Motor neuron (in vitro differentiated cells): ENCODE results near the gene LRMDA. TPM values are rescaled to one million over a fixed set of nuclear protein-coding genes. Genes with fewer than 3 reads are reported as not detected.

Source experiments
- ATAC-seq, 8 experiments: fragments of 200-7000 bp; cut with Tn5 transposase; replicated peaks in 6 of 8; 2 replicates each; pipeline ENCODE4 v1.8.0; 2021; ENCODE audit warnings: mild to moderate bottlenecking in 8 of 8, moderate library complexity in 8 of 8
- H3K27ac ChIP-seq, 2 donors: fragments of 250-450 bp; sonication (Bioruptor Pico); 2 replicates each; pipeline ENCODE4 v1.9.0; 2021; ENCODE audit warnings: antibody characterized with exemption in 2 of 2, mild to moderate bottlenecking in 2 of 2, moderate library complexity in 1 of 2
- H3K4me1 ChIP-seq, 2 donors: fragments of 250-450 bp; sonication (Bioruptor Pico); replicated peaks in 1 of 2; 2 replicates each; pipeline ENCODE4 v1.6.1; 2021; ENCODE audit warnings: antibody characterized with exemption in 2 of 2, mild to moderate bottlenecking in 2 of 2, moderate library complexity in 1 of 2
- H3K4me3 ChIP-seq, 5 donors: fragments of 250-450 bp; sonication (Bioruptor Pico); 2 replicates each; pipeline ENCODE4 v1.9.0; 2021; ENCODE audit warnings: antibody characterized with exemption in 5 of 5, mild to moderate bottlenecking in 5 of 5, moderate library complexity in 4 of 5
- WGBS, 10 experiments: fragments of 450-650 bp; shearing (Covaris generic); methylation state at CpG; one replicate each; pipeline ENCODE4 v1.0.0; 2022; 5-methylcytosine and 5-hydroxymethylcytosine counted together
- in situ Hi-C, 9 experiments: fragments of 400-800 bp; cut with MboI; loops; one replicate each; pipeline ENCODE4 v1.15.0; 2021; ENCODE audit warnings: low sequenced_read_pairs in 9 of 9, low pct_unique_long_range_greater_than_20kb in 2 of 9; ENCODE audit not compliant: unreplicated experiment in 9 of 9
- total RNA-seq, 8 experiments: library from RNA; unstranded; fragments of 300-600 nt; gene quantifications; 2 replicates each; pipeline versions ENCODE4 v1.2.3 to v1.2.4, GENCODE V29; 2022

LRMDA gene
- total RNA-seq, 8 experiments from 2014 or later, result 0.85 to 5.4 (median 2.2) TPM; not detected in 1

GRCh38 chr10:76230921-76231285 lies 799.5 kb downstream of the LRMDA start:
- in situ Hi-C loops, result no loop called here
- 0 to 50% (median 20%) methylated on average over 1 of the region's 1 CpG for WGBS, 10 experiments
- Histone ChIP-seq H3K27ac (no peak overlapping the region), H3K4me3 (no peak overlapping the region), H3K4me1 (peaks cover 7 to 8% of the 10 kb centered on the region in 2 donors)
- peak; percentile 53 to 98 (median 70) for ATAC-seq

GRCh38 chr10:76231286-76231934 lies 800.0 kb downstream of the LRMDA start:
- Histone ChIP-seq H3K4me1 (peaks cover 7 to 8% of the 10 kb centered on the region in 2 donors), H3K4me3 (no peak overlapping the region), H3K27ac (no peak overlapping the region)
- WGBS, 10 experiments, result 0 to 94% (median 10%) methylated on average over 1 to 2 of the region's 2 CpGs
- peak; percentile 59 to 90 (median 68) for ATAC-seq
- in situ Hi-C loops, result no loop called here

GRCh38 chr10:76234499-76235226 lies 803.2 kb downstream of the LRMDA start:
- ATAC-seq, result no peak
- in situ Hi-C loops, result no loop called here

GRCh38 chr10:76236356-76236755 lies 804.9 kb downstream of the LRMDA start:
- Histone ChIP-seq H3K27ac (no peak overlapping the region), H3K4me3 (no peak overlapping the region), H3K4me1 (no peaks in the 10 kb centered on the region)
- no peak for ATAC-seq
- 0 to 100% (median 56%) methylated on average over 1 to 2 of the region's 2 CpGs; no CpG with 5 or more reads in 2 of the 10 experiments for WGBS, 10 experiments
- in situ Hi-C loops, result no loop called here

More at GRCh38 chr10:76234499-76235226, 803.2 kb downstream of the LRMDA start:
- no peak overlapping the region for H3K4me3 ChIP-seq
- WGBS, 10 experiments, result 40 to 100% (median 89%) methylated on average over 1 to 4 of the region's 4 CpGs; no CpG with 5 or more reads in 1 of the 10 experiments
- H3K27ac ChIP-seq, result no peak overlapping the region
- peaks cover 7 to 8% of the 10 kb centered on the region in 2 donors for H3K4me1 ChIP-seq

GRCh38 chr10:76242956-76243355 lies 811.5 kb downstream of the LRMDA start:
- ATAC-seq, result no peak
- Histone ChIP-seq H3K27ac (no peak overlapping the region), H3K4me1 (peaks cover 4 to 11% of the 10 kb centered on the region in 2 donors), H3K4me3 (no peak overlapping the region)
- 55 to 100% (median 78%) methylated on average over 1 to 8 of the region's 8 CpGs; no CpG with 5 or more reads in 1 of the 10 experiments for WGBS, 10 experiments
- in situ Hi-C loops, result no loop called here

GRCh38 chr10:76244061-76244686 lies 812.8 kb downstream of the LRMDA start:
- 20 to 100% (median 95%) methylated on average over 1 to 5 of the region's 5 CpGs; no CpG with 5 or more reads in 3 of the 10 experiments for WGBS, 10 experiments
- peak in 1 of 8 experiments; percentile 36 for ATAC-seq
- in situ Hi-C loops, result no loop called here

GRCh38 chr10:76245951-76246495 lies 814.6 kb downstream of the LRMDA start:
- no peak overlapping the region for H3K4me3 ChIP-seq
- WGBS, 10 experiments, result 70 to 100% (median 95%) methylated on average over 2 to 7 of the region's 7 CpGs
- no peak for ATAC-seq
- peaks cover 10 to 11% of the 10 kb centered on the region in 2 donors for H3K4me1 ChIP-seq
- no peak overlapping the region for H3K27ac ChIP-seq
- in situ Hi-C loops, result no loop called here

More at GRCh38 chr10:76244061-76244686, 812.8 kb downstream of the LRMDA start:
- no peak overlapping the region for H3K4me3 ChIP-seq
- H3K4me1 ChIP-seq, result peaks cover 10 to 11% of the 10 kb centered on the region in 2 donors
- no peak overlapping the region for H3K27ac ChIP-seq

GRCh38 chr10:76248649-76249200 lies 817.3 kb downstream of the LRMDA start:
- Histone ChIP-seq H3K4me3 (no peak overlapping the region), H3K27ac (no peak overlapping the region), H3K4me1 (peaks cover 27 to 29% of the 10 kb centered on the region in 2 donors)
- 80 to 100% (median 100%) methylated on average over 1 of the region's 1 CpG; no CpG with 5 or more reads in 3 of the 10 experiments for WGBS, 10 experiments
- peak in 3 of 8 experiments; percentile 24 to 61 (median 57) for ATAC-seq
- in situ Hi-C loops, result no loop called here

- Histone ChIP-seq H3K27ac (peak overlapping the region in 1 of 2 donors; percentile 63), H3K4me1 (peaks cover 16 to 35% of the 10 kb centered on the region in 2 donors), H3K4me3 (no peak overlapping the region)
- WGBS, 10 experiments, result 9 to 51% (median 18%) methylated on average over 5 to 11 of the region's 11 CpGs; no CpG with 5 or more reads in 1 of the 10 experiments
- peak in 7 of 8 experiments; percentile 51 to 89 (median 85) for ATAC-seq
- in situ Hi-C loops, result no loop called here
Observed at GRCh38 chr10:76251841-76252671, 820.6 kb downstream of the LRMDA start.

GRCh38 chr10:76252733-76253132 lies 821.3 kb downstream of the LRMDA start:
- in situ Hi-C loops, result no loop called here
- H3K27ac ChIP-seq, result no peak overlapping the region
- WGBS, 10 experiments, result 40 to 100% (median 85%) methylated on average over 1 to 6 of the region's 7 CpGs; no CpG with 5 or more reads in 2 of the 10 experiments
- ATAC-seq, result no peak
- no peak overlapping the region for H3K4me3 ChIP-seq
- peaks cover 16 to 35% of the 10 kb centered on the region in 2 donors for H3K4me1 ChIP-seq

GRCh38 chr10:76255241-76255640 lies 823.8 kb downstream of the LRMDA start:
- in situ Hi-C loops, result no loop called here

GRCh38 chr10:76257816-76258215 lies 826.4 kb downstream of the LRMDA start:
- Histone ChIP-seq H3K4me3 (no peak overlapping the region), H3K4me1 (peaks cover 5 to 14% of the 10 kb centered on the region in 2 donors), H3K27ac (no peak overlapping the region)
- in situ Hi-C loops, result no loop called here
- WGBS, 10 experiments, result 45 to 100% (median 83%) methylated on average over 1 of the region's 1 CpG; no CpG with 5 or more reads in 3 of the 10 experiments
- ATAC-seq, result no peak

More at GRCh38 chr10:76255241-76255640, 823.8 kb downstream of the LRMDA start:
- 71 to 100% (median 100%) methylated on average over 1 of the region's 1 CpG; no CpG with 5 or more reads in 1 of the 10 experiments for WGBS, 10 experiments
- Histone ChIP-seq H3K27ac (no peak overlapping the region), H3K4me3 (no peak overlapping the region), H3K4me1 (peaks cover 16 to 28% of the 10 kb centered on the region in 2 donors)
- no peak for ATAC-seq
